ENCODE measurements around the gene MACROD2.

MACROD2 gene

DNA sequence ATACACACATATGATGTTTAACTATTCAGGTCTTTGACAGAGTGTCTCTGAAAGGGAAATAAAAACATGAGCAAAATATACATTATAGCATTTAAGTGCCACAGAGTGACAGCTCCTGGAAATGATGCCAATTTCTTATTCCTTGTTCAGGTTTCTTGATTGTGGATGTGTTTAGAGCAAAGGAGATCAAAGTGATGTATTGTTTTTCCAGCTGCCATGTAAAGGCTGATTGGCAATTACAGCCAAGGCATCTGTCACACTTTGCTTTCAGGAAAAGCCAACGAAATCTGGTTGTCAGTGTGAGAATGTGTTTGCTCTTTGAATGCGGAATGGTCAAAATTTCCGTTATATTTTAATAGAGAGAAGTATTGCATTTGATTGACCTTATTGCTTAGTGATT is 689.9 kb downstream of the MACROD2 start:
- no peak for DNase-seq

DNA sequence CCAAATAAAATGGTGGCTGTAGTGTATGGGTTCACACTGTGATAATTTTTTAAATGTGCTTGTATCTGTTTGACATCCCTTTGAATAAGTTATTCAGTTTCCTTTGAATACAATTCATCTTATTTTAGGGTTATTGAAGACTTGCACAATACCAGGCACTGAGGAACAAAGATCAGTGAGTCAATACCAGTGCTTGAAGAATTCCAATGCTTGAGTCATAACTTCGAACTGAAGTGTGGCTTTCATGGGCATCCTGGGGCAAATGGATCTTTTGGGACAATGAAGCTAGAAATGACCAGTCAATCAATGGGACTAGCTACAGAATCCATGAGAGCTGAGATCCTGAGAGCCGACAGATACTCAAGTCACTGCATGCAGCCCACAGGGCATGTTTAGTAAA is 692.0 kb downstream of the MACROD2 start:
- no peak for DNase-seq

DNA sequence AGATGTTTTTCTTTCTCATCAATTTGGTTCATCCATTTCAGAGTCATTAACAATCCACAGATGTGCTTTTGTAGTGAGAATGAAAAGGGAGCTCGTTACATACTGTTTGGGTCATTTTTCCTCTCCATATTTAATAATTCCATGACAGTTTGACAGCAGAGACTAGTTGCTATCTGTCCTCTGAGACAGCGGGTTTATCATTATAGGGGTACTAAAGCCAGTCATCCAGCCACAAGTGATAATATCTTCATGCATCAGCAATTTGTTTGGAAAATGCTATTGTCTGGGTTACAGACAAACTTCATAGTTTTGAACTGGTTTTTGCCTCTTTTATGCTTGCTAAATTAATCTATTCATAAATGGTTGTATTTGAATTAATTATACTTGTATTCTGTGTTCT is 692.7 kb downstream of the MACROD2 start:
- DNase-seq: no peak

DNA sequence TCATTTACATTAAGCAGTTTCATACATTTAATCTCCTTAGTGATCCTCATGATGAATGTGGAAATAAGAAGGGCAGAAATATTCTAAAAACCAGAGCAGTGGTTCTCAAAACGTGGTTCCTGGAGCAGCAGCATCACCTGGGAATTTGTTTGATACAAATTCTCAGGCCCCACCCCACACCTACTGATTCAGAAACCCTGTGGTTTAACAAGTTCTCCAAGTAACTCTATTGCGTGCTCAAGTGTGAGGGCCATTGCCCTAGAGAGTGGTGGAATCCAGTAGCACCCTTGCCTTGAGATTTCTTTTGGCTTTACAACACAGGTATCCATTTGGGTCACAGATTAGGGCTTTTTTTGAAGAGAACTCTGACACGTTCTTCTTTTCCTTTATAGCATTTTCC is 696.7 kb downstream of the MACROD2 start:
- DNase-seq: no peak

DNA sequence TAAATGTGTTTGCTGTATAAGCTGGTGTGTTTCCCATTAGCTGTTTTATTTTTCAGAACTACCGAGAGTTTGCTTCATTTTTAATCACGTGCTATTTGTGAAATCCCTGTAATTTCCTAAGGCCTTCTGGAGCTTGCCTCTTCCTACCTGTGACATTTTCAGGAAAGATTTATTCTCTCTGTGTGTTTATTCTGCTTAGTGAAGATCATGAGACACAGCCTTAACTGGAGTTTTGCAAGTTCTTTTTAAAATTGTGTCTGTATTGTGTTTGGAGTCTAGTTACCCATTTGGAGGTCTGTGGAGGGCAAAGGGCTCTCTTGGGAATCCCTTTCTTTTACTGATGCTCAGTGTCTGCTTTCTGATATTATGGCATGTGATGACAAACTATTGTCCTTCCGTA is 701.2 kb downstream of the MACROD2 start:
- DNase-seq: no peak

DNA sequence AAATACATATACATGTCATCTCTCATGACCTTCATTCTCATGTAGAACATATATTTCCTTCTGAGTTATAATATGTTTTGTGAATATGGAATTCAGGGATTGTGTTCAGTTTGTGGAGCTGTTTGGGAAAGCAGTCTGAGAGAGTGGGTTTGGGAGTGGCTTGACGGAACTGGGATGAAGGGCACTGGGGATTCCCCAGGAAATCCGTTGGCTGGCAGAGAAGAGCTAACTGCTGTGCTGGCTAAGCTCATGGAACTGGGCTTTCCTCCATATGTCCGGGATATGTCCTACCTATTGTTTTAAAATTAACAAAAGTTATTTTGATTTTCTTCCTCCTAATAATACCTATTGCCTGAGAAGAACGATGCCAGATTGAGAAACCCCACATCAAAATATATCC is 701.6 kb downstream of the MACROD2 start:
- DNase-seq: no peak

DNA sequence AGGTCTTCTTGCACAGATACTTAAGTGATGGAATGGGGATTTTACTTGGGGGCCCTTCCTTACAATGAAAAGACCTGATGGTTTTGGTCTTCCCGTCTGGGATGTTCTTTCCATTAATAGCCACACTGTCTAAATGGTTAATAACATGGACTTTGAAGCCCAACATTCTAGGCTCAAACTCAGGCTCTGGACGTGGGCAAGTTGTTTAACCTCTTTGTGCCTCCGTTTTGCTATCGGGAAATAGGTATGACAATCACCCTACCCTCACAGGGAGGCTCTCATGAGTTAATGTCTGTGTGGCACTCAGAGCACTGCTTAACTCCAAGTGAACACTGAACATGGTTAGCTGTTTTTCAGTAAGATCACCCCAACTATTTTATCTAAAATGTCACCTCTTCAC is 702.8 kb downstream of the MACROD2 start:
- DNase-seq: no peak

DNA sequence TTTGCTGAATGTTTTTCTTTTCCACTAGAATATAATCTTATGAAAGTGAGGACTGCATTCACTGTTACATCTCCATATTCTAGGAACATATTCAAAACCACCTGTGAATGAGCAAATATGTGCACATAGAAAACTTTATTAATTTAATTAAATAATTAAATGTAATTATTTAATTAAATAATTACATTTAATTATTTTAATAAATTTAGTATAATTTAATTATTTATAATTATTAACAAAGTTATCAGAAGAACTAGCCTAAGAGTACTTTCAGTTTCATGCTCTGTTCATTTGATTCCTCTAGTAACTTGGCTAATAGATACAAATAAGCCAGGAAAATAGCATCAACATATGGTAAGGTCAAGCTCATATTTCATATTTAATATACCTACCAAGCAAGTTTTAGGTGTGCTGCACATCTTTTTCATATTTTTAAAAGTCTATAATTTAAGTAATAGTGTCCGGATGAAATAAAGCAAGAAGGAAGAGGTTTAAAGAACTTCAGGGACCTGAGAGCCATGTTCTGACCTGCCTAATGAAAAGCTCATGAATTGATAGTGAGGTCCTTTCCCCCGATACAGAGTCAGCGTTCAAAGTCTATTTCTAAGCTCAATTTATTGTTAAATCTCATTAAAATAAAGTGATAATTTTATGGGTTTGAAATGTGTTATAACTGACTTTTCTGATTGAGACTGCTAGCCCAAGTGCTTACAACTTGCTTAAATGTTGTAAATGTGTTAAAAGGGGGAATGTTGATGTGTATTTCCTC is 703.5 kb downstream of the MACROD2 start:
- no peak for DNase-seq

DNA sequence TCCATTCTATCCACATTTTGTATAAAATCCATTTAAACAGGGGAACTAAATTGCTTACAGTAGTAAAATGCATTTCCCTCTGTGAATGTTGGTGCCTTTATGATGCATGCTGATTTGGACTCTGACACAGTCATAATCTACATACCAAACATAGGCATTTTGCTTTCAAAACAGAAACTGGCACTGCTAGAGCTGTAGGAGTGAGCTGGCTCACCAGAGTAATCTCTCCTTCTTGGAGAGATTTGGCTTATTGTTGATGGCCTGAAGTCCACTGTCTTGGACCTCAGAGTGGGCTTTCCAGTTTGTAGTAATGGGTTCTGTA is 705.3 kb downstream of the MACROD2 start:
- DNase-seq: no peak

DNA sequence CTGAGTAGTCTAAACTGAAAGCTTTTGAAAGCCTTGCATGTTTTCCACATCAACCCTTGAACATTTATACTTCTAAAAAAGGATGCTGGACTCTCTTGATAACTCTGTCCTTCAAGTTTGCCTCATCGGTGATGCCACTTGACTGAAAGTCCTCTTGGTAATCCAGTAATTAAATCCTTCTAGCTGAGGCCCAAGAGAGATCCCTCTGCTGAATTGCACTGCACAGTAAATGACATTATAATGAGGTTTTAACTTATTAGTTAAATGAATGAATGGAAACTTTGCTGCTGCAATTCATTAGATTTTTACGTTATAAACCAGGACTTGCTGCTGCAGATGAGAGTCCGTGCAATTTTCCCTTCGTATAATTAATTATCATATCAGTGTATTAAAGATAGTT is 706.0 kb downstream of the MACROD2 start:
- DNase-seq: no peak

DNA sequence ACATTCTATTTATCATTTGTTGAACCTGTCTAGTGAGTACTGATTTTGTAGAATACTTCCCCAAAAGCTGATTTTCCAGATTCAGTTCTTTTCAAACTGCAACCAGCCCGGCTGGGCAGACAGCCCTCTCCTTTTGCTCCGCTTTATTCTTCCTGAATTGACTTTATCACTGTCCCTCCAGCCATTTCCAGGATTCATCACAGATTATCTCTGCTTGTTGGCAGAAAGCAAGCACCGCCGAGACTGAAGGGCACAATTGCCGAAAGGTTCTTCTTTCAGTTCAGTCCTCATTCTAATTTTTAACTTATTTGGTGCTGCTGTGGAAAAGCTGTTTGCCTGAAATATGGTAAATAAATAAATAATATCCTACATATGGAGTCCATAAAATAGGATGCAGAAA is 711.2 kb downstream of the MACROD2 start:
- no peak for DNase-seq

DNA sequence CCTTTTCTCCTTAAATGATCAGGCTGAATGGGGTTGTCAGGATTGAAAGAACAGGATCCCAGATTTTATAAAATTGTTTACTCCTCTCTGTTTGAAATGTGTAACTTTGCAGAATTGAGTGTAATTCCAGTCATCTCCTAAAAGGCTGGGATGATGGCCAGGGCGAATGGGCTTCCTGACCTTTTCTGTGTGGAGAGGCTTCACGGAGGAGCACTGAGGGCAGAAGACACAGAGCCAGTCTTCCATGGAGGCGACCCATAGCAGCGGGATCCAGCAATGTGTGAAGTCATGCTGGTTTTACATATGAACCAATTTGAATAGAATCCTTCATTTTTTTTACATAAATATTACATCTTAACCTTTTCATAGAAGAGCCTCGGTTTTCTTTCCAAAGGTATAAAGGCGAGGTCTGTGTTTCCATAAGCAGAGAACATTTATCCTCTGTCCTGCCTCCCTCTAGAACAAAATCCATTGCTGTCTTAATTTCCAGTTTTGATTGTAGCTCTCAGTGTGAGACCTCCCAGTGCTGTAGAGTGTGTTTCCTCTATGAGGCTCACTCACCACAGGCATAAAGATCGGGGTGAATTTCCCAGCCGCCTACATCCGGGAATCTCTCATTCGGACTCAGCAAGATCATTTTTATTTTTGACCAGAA is 711.8 kb downstream of the MACROD2 start:
- DNase-seq: no peak

DNA sequence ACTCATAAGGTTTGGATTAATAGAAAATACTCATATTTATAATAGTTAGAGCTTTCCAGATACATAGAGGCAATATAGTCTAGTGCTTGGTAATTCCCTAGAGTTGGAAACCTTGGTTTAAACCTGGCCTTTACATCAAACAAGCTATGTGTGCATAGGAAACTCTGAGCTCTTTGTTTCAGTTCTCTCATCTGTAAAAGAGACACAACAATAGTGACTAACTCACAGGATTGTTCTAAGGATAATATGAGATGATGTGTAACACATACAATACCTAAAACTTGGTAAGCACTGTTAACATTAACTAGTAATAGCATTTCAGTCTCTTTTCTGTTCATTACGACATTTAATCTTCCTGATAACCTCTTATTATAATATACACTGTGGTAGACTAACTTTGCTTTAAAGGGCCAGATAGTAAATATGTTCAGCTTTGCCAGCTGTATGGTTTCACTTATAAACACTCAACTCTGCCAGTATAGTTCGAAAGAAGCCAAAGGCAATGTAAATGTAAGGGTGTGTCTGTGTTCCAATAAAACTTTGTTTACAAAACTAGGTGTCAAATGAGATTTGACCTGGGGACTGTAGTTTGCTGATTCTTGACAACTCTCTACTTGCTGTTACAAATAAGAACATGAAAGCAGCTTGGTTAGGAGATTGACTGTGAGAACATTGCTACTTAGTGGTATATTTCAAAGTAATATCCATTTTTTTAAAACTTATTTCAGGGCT is 712.7 kb downstream of the MACROD2 start:
- DNase-seq: no peak

DNA sequence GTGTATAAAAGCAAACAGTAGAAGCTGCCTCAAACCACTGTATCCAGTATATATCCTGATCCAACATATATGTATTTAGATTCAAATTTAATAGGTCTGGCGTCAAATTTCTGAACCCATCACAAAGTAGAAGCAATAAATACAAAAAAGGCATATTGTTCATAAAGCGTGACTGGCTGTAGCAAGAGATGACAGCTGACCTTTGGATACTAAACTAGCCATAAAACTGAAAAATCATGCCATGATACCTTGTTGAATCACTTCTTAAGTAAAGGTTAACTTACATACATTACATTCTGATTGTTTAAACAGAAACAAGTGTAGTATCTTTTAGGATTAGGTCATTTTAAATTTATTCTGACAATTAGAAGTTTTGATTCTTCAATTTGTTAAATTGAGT is 714.1 kb downstream of the MACROD2 start:
- no peak for DNase-seq

DNA sequence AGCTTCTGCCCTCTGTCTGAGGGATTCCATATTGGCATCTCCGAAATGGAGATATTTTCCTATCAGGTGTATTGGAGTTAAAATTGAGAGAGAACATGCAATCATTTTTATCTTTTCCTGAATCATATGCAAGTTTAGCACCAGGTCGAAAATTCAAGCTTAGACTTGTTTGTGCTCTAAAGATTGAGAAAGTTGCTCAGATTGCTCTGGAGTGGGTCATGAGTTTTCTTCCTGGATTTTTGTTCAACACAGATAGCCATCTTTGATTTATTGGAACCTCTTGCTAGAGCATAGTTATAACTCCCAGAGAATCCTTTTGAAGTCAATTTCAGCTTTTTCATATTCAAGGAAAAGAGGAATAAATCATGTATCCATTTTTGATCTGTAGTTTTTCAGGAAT is 715.6 kb downstream of the MACROD2 start:
- no peak for DNase-seq

DNA sequence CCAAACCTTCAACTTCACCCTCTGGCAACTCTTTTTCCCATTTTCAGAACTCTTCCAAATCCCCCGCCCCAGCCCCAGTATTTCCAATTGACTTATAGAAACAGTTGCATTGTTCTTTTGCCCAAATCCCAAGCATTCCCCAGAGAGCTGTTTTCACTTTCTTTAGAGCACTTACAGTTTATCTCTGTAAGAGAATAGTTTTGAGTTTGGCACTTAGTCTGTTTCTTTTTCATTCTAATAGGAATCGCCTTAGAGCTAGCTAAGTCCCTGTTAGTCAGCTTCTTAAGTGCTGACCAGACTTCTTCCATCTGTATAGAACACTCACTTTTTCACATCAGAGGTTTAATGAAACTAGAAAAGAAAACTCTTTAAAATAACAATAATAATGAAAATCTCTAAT is 716.3 kb downstream of the MACROD2 start:
- DNase-seq: no peak

DNA sequence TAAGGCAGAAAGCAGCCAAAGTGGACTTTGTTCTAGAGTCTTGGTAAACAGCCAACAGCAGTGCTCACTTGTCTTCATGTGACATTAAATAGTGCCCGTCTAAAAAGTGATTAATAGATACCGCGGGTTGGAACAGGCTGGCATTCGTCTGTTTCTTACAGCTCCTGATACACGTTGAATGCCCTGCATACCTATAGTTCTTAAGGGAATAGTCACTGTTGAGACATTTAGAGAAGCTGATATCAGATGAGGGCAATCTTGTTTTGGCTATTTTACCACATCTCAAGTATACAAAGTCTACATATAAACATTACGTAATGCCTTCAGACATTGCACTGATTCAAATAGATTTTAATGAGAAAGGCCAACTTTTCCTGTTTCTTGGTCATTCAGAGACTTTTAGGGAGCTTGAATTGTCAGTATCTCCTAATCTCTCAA is 717.0 kb downstream of the MACROD2 start:
- no peak for DNase-seq

DNA sequence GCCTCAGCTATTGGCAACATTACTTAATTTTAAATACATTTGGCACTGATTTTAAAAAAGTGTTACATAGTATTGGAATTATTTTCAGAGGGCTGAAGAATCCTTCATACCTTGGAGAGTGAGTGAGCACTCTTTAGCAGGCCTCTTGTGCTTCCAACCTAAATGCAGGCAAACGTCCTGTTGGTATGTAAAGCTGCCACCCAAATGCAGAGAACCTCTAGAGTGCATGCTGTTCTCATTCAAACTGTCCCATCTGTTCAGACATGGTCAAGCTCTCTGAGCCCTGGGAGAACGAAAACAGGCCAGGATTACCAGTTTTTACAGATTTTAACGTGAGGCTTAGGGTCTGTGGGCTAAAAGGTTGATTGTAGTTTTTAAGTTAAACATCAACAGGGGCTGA is 720.1 kb downstream of the MACROD2 start:
- DNase-seq: no peak

DNA sequence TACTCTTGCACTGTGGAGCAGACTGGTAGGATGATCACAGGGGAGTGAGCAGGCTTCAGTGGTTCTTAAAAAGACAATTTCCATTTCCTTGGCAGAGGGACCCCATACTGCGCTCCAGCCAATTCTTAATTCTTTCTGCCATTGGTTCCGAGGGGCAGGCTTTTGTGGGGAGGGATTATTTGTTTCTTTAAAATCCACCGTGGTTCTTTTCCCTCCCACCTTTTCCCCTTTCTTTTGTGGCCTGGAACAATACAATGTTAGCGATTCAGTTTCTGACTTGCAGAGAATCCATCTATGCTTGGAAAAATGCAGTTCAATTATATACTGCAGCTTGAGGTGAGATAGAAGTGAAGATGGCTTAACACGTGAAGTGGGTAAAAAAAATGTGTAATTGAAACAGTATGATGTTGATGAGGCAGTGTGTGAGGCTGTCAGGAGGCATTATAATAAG is 721.1 kb downstream of the MACROD2 start:
- DNase-seq: no peak

DNA sequence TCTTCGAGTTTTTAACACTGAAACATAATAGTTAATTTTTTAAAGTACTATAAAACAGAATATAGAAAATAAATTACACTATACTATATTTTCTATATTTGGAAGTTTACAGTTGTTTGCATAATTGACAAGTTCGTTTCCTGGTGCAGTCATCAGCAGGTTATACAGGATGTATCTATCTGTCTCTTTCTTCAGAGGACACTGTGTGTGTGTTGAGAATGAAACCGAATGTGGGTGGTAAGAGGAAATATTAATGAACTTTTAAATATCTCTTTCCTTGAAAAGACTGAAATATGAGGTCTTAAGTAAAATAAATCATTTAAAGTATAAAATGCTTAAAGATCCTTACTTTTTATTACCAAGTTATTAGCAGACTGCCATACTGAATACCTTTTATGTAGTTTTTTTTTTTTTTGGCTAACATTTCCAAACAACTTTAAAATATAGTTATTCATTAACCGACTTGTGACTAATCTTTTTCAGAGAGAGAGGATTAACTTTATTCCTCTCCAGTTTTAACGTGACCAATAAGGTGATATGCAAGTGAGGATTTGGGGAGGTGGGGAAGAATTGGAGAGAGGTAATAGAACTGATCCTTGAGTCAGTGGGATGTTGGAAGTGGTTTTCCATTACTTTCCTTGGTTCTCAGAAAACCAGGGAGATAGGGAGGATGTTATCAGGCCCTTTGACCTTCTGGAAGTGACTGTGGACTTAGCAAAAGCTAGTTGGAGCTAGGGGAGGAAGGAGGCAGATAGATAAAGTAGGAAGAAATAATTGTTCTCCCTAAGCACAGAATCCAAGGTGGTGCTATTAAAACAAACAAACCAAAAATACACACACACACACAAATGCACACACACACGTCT is 722.1 kb downstream of the MACROD2 start:
- no peak for DNase-seq

DNA sequence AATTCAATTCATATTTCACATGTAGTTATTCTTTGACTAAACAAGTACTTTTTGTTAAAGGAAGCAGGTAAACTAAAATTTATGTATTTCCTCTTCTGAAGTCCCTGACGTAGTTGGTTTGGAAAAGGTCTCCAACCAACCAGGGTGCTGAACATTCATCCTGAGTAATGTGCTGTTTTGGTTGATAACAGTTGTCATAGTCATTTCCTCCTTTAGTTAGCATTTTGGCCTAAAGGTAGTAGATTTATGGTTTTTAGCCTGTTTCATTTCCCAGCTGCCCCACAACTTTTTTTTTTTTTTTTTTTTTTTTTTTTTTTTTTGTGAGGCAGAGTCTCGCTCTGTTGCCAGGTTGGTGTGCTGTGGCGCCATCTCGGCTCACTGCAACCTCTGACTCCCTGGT is 724.9 kb downstream of the MACROD2 start:
- DNase-seq: no peak

DNA sequence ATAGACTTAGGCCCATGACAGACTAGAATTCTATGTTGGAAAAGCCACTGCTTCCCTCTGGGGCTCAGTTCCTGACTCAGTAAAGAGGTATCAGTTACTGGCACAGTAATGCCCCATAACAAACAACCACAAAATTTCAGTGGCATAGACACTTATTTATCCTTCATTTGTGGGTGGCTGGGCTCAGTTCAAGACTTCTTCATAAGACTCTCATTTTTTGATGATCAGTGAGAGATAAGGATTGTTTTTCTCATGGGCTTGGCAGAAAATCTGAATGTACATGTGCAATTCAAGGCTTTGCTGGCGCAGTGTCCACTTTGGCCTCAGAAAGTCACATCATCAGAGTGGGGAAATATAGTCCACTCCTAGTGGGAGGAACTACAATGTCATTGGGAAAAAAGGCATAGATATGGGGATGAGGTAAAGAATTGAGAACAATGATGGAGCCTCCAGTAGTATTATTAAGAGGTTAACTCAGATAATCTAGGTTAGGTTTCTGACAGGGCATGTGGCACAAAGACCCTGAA is 726.7 kb downstream of the MACROD2 start:
- no peak for DNase-seq

DNA sequence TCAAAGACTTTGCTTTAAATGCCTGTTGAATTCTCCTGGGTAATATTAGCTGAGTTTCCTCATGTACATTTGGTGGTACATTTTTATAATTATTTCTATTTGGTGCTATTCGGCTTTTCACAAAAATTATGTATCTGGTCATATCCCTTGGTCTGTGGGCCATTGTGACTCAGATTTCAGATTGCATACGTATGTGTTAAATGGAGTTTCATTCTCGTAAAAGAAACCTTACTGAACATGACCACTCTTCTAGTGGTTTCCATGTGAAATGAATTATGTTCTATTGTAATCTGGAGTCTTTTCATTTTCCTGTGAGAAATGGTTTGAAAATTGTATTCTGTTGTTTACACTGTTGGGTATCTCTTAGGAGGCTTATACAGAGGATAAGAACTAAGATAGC is 728.3 kb downstream of the MACROD2 start:
- no peak for DNase-seq
